GM18519 (cell line): ENCODE results near the gene SLC16A10.
"Not testable (repeated sequence)": the region's sequence is repeated elsewhere in the genome, so short reads cannot be mapped to it uniquely, and the experiment has no call there.

Experiments
- ATAC-seq: cut with Tn5 transposase; IDR thresholded peaks from one replicate; pipeline ENCODE4 v1.9.1; 2021; ENCODE audit warnings: mild to moderate bottlenecking, moderate library complexity; ENCODE audit not compliant: unreplicated experiment, low FRiP score

The SLC16A10 gene

GRCh38 chr6:111124406-111124805 lies 37.1 kb downstream of the SLC16A10 start:
- ATAC-seq = no peak

GRCh38 chr6:111129013-111129412 lies 41.7 kb downstream of the SLC16A10 start:
- ATAC-seq = no peak

- ATAC-seq = not testable (repeated sequence)
These were observed 43.7 kb downstream of the SLC16A10 start for GRCh38 chr6:111131018-111131417.

GRCh38 chr6:111132669-111133068 lies 45.4 kb downstream of the SLC16A10 start:
- not testable (repeated sequence) for ATAC-seq

- ATAC-seq = not testable (repeated sequence)
These were observed 47.0 kb downstream of the SLC16A10 start for GRCh38 chr6:111134236-111134869.

- ATAC-seq = not testable (repeated sequence)
These were observed 50.3 kb downstream of the SLC16A10 start for GRCh38 chr6:111137489-111138093.

- no peak for ATAC-seq
These were observed 60.1 kb downstream of the SLC16A10 start for GRCh38 chr6:111147440-111147839.

- ATAC-seq = no peak
These were observed 60.8 kb downstream of the SLC16A10 start for GRCh38 chr6:111148110-111148509.

GRCh38 chr6:111150577-111150976 lies 63.3 kb downstream of the SLC16A10 start:
- no peak for ATAC-seq

GRCh38 chr6:111154981-111155380 lies 67.7 kb downstream of the SLC16A10 start:
- no peak for ATAC-seq

- no peak for ATAC-seq
These were observed 70.1 kb downstream of the SLC16A10 start for GRCh38 chr6:111157412-111157811.

GRCh38 chr6:111159633-111160032 lies 72.3 kb downstream of the SLC16A10 start:
- no peak for ATAC-seq

- ATAC-seq = no peak
These were observed 74.3 kb downstream of the SLC16A10 start for GRCh38 chr6:111161650-111162049.

GRCh38 chr6:111162504-111162903 lies 75.2 kb downstream of the SLC16A10 start:
- no peak for ATAC-seq

- peak; percentile 62 for ATAC-seq
These were observed 84.5 kb downstream of the SLC16A10 start for GRCh38 chr6:111171577-111172400.

- no peak for ATAC-seq
These were observed 85.3 kb downstream of the SLC16A10 start for GRCh38 chr6:111172563-111172962.

- no peak for ATAC-seq
These were observed 86.0 kb downstream of the SLC16A10 start for GRCh38 chr6:111173341-111173740.

- ATAC-seq = no peak
These were observed 86.6 kb downstream of the SLC16A10 start for GRCh38 chr6:111173946-111174345.

GRCh38 chr6:111175109-111175508 lies 87.8 kb downstream of the SLC16A10 start:
- ATAC-seq = no peak

GRCh38 chr6:111176038-111176759 lies 88.9 kb downstream of the SLC16A10 start:
- ATAC-seq = no peak

GRCh38 chr6:111176760-111177099 lies 89.4 kb downstream of the SLC16A10 start:
- no peak for ATAC-seq
